ENCODE results near the gene TBX1.

DNA sequence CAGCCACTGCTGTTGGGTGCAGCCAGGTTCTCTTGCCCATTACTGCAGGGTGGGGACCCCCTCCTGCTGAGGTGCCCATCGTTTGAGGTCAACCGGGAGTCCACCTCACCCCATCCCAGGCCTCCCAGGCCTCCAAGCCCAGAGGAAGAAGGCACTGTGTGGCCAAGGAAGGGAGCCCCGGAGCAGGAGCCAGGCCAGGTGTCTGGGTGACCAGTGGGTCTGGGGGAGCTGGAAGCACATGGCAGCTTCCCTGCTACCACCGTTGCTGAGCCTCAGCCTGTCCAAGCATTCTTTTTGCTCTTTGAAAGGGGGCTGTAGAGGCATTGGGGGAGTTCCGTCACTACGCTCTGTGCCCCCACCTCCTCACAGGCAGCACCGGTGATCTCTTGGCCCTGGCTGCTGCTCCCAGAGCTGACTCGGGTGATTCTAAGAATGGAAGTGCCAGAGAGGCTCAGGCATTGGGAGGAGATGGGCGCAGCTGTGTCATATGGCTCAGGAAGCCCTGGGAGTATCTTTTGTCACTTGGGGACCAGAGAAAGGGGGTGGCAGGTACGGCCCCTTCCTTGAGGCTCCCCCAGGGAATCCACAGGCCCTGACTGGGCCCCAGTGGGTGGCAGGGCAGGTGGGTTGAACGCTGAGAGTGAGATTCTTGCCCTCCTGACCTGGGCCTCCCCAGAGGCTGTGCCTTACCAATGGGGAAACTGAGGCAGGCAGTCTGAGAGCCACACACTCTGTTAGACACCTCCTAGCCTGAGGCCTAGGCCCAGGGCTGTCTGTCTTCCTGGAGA lies 44.3 kb upstream of the TBX1 start:
- TF ChIP-seq, protein P1, sequence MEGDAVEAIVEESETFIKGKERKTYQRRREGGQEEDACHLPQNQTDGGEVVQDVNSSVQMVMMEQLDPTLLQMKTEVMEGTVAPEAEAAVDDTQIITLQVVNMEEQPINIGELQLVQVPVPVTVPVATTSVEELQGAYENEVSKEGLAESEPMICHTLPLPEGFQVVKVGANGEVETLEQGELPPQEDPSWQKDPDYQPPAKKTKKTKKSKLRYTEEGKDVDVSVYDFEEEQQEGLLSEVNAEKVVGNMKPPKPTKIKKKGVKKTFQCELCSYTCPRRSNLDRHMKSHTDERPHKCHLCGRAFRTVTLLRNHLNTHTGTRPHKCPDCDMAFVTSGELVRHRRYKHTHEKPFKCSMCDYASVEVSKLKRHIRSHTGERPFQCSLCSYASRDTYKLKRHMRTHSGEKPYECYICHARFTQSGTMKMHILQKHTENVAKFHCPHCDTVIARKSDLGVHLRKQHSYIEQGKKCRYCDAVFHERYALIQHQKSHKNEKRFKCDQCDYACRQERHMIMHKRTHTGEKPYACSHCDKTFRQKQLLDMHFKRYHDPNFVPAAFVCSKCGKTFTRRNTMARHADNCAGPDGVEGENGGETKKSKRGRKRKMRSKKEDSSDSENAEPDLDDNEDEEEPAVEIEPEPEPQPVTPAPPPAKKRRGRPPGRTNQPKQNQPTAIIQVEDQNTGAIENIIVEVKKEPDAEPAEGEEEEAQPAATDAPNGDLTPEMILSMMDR (IDR thresholded peaks at IDR 0.05; ENCODE audit: borderline replicate concordance, extremely low read depth, low read length, poor library complexity, severe bottlenecking) = no peak
- TF ChIP-seq EZH2 (IDR thresholded peaks at IDR 0.05; ENCODE audit: borderline replicate concordance, low read depth, low read length, severe bottlenecking) = no peak

Data from DND-41 (cell line).